HepG2 (cell line): ENCODE data around the gene ATP6V0D1. TPM values are rescaled to one million over a fixed set of nuclear protein-coding genes. Genes with fewer than 3 reads are reported as not detected.

ENCODE experiments used
- AHDC1 ChIP-seq: sonication (generic); formaldehyde crosslinking; IDR thresholded peaks from 2 replicates; pipeline ENCODE4 v1.5.1; 2020; ENCODE audit warnings: mild to moderate bottlenecking, missing genetic modification reagents, borderline replicate concordance
- BHLHE40 ChIP-seq: IDR thresholded peaks from 2 replicates; pipeline ENCODE4 v1.6.1; 2011; ENCODE audit warnings: low read length, improper control_type of control experiment
- CENPT ChIP-seq: sonication (generic); formaldehyde crosslinking; IDR thresholded peaks from 2 replicates; pipeline ENCODE4 v1.8.0; 2022; ENCODE audit warnings: low read depth, mild to moderate bottlenecking, moderate library complexity, missing genetic modification reagents
- CERS6 ChIP-seq: sonication (generic); formaldehyde crosslinking; IDR thresholded peaks from 2 replicates; pipeline ENCODE4 v1.5.0; 2020; ENCODE audit warnings: missing genetic modification reagents
- EP300 ChIP-seq, 3 experiments: sonication (generic) in 1 of 3; formaldehyde crosslinking in 1 of 3; IDR thresholded peaks; 2 replicates each; pipeline versions ENCODE4 v1.5.1 to v1.6.1; 2011 to 2020; ENCODE audit warnings: low read depth in 2 of 3, low read length in 2 of 3, borderline replicate concordance in 1 of 3, improper control_type of control experiment in 1 of 3, mild to moderate bottlenecking in 1 of 3, missing genetic modification reagents in 1 of 3, moderate library complexity in 1 of 3
- GATA4 ChIP-seq: sonication (generic); IDR thresholded peaks from 2 replicates; pipeline ENCODE4 v1.6.1; 2016; ENCODE audit warnings: antibody characterized with exemption, low read depth, borderline replicate concordance
- HDAC1 ChIP-seq: sonication (generic); formaldehyde crosslinking; IDR thresholded peaks from 2 replicates; pipeline ENCODE4 v1.5.1; 2020; ENCODE audit warnings: mild to moderate bottlenecking, missing genetic modification reagents
- IKZF4 ChIP-seq: sonication (generic); formaldehyde crosslinking; IDR thresholded peaks from 2 replicates; pipeline ENCODE4 v1.5.1; 2020; ENCODE audit warnings: borderline replicate concordance, mild to moderate bottlenecking, low read depth, missing genetic modification reagents; ENCODE audit errors: not compliant biosample characterization
- JUND ChIP-seq: sonication (generic); formaldehyde crosslinking; IDR thresholded peaks from 2 replicates; pipeline ENCODE4 v1.8.0; 2022; ENCODE audit warnings: mild to moderate bottlenecking, missing genetic modification reagents
- KDM3A ChIP-seq: IDR thresholded peaks from 2 replicates; pipeline ENCODE4 v1.6.1; 2018; ENCODE audit warnings: low read depth, missing compliant biosample characterization
- KMT2B ChIP-seq: IDR thresholded peaks from 2 replicates; pipeline ENCODE4 v1.6.1; 2016; ENCODE audit warnings: missing genetic modification reagents, missing compliant biosample characterization
- MBD4 ChIP-seq: IDR thresholded peaks from 2 replicates; pipeline ENCODE4 v1.6.1; 2012; ENCODE audit warnings: low read length, inconsistent platforms, borderline replicate concordance
- NCOA5 ChIP-seq: sonication (generic); formaldehyde crosslinking; IDR thresholded peaks from 2 replicates; pipeline ENCODE4 v1.4.0; 2020; ENCODE audit warnings: missing genetic modification reagents
- ZFP1 ChIP-seq: IDR thresholded peaks from 2 replicates; pipeline ENCODE4 v1.6.1; 2016
- ZGPAT ChIP-seq: IDR thresholded peaks from 2 replicates; pipeline ENCODE4 v1.6.1; 2016; ENCODE audit warnings: mild to moderate bottlenecking
- ZNF17 ChIP-seq: sonication (generic); formaldehyde crosslinking; IDR thresholded peaks from 2 replicates; pipeline ENCODE4 v1.5.0; 2020; ENCODE audit warnings: mild to moderate bottlenecking, missing genetic modification reagents
- ZNF749 ChIP-seq: sonication (generic); formaldehyde crosslinking; IDR thresholded peaks from 2 replicates; pipeline ENCODE4 v1.8.0; 2022; ENCODE audit warnings: mild to moderate bottlenecking, missing genetic modification reagents, moderate library complexity, borderline replicate concordance
- ZNF839 ChIP-seq: sonication (generic); formaldehyde crosslinking; IDR thresholded peaks from 2 replicates; pipeline ENCODE4 v1.4.0; 2020; ENCODE audit warnings: missing genetic modification reagents, mild to moderate bottlenecking, borderline replicate concordance
- polyA plus RNA-seq, 8 experiments: library from polyadenylated mRNA; depleted of rRNA in 3 of 8; stranded (reverse) in 7 of 8; unstranded in 1 of 8; fragments of >200 nt; fragmentation: Illumina TruSeq in 4 of 8; extraction: Trizol in 4 of 8; gene quantifications; 2 replicates each; pipeline versions ENCODE4 v1.2.1 to v1.2.3, GENCODE V29; 2011 to 2016; ENCODE audit warnings: low read depth in 4 of 8, missing spikeins in 1 of 8, mixed read lengths in 1 of 8; ENCODE audit not compliant: insufficient read depth in 1 of 8
- total RNA-seq, 5 experiments: library from RNA; depleted of rRNA; stranded (reverse); fragments of >200 nt; fragmentation: Illumina TruSeq; extraction: Trizol; gene quantifications; 2 replicates each; pipeline ENCODE4 v1.2.3, GENCODE V29; 2016; ENCODE audit warnings: low read depth in 1 of 5
- TF ChIP-seq, protein P1 (sequence below): sonication (generic); formaldehyde crosslinking; IDR thresholded peaks from 2 replicates; pipeline ENCODE4 v1.4.0; 2020; ENCODE audit warnings: low read depth, mild to moderate bottlenecking, missing genetic modification reagents

Gene ATP6V0D1
- total and polyA plus RNA-seq, 2 of the 13 experiments (the other 11 are each of a cell fraction or from before 2014, with no cell fraction given), result 51.1 to 61.3 TPM

GRCh38 chr16:67430504-67430976, 50.4 kb downstream of the ATP6V0D1 start (continued):
- TF ChIP-seq AHDC1 (CRISPR knock-in tag) (peak; percentile 64; the same call in 1 of the 2 replicates), JUND (CRISPR knock-in tag) (0 out of 2 replicates have a peak, but pooled peaks have one; percentile 30), HDAC1 (CRISPR knock-in tag) (peak; percentile 93), NCOA5 (CRISPR knock-in tag) (no peak), MBD4 (no peak), ZNF839 (CRISPR knock-in tag) (peak; percentile 78; the same call in 1 of the 2 replicates), EP300 (IDR thresholded peaks at IDR 0.05; ENCODE audit: low read depth in 2 of 2, low read length in 2 of 2) (0 out of 4 replicates have a peak, but pooled peaks of 1 of the 2 experiments have one; percentile 9), EP300 (CRISPR knock-in tag; IDR thresholded peaks at IDR 0.05; ENCODE audit: borderline replicate concordance) (0 out of 2 replicates have a peak, but pooled peaks have one; percentile 9), CENPT (peak; percentile 83; the same call in 1 of the 2 replicates), BHLHE40 (peak; percentile 39; the same call in 1 of the 2 replicates), KDM3A (CRISPR knock-in tag) (no peak), ZFP1 (0 out of 2 replicates have a peak, but pooled peaks have one; percentile 9), IKZF4 (CRISPR knock-in tag) (peak; percentile 91), CERS6 (CRISPR knock-in tag) (no peak), ZNF17 (peak; percentile 41; the same call in 1 of the 2 replicates), GATA4 (no peak; the same call in 1 of the 2 replicates), KMT2B (no peak), ZGPAT (peak; percentile 61; the same call in 1 of the 2 replicates), ZNF749 (CRISPR knock-in tag) (no peak)
- TF ChIP-seq, protein P1, sequence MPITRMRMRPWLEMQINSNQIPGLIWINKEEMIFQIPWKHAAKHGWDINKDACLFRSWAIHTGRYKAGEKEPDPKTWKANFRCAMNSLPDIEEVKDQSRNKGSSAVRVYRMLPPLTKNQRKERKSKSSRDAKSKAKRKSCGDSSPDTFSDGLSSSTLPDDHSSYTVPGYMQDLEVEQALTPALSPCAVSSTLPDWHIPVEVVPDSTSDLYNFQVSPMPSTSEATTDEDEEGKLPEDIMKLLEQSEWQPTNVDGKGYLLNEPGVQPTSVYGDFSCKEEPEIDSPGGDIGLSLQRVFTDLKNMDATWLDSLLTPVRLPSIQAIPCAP (CRISPR knock-in tag), result no peak
